ENCODE results near the gene AXIN1. TPM values are rescaled to one million over a fixed set of nuclear protein-coding genes. Genes with fewer than 3 reads are reported as not detected.
"Not testable (repeated sequence)": the region's sequence is repeated elsewhere in the genome, so short reads cannot be mapped to it uniquely, and the experiment has no call there.

Gene AXIN1
- total RNA-seq, 1 donor from 2014 or later, result 31.5 TPM

DNA sequence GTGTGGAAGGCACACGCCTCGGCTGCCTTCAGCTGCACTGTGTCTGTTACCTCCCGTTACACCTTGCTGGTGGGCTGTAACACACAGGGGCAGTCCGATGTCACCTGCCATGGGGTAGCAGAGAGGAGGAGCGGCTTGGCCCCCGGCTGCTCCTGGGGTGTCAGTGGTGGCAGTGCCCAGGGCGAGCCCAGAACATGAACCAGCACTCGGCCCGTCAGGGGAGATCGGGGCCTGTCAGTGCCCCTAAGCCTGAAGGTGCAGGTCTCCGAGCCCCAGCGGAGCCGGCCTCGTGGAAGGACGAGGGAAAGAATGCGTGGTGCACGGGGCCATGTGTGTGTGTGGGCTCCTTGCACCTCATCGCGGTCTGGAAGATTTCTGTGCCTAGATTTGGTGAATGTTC lies 92.2 kb downstream of the AXIN1 start:
- TF ChIP-seq CTCF (IDR thresholded peaks at IDR 0.05), result no peak
- DNase-seq (ENCODE audit: extremely low spot score, unreplicated experiment), result no peak
- H3K4me3 Mint-ChIP-seq (ENCODE audit: unreplicated experiment), result no peak overlapping the region
- H3K4me1 Mint-ChIP-seq (ENCODE audit: unreplicated experiment), result no peaks in the 10 kb centered on the region
- H3K36me3 Mint-ChIP-seq (ENCODE audit: unreplicated experiment), result peaks cover 28% of the 10 kb centered on the region
- no peaks in the 10 kb centered on the region for H3K27me3 Mint-ChIP-seq (ENCODE audit: unreplicated experiment)
- no peaks in the 10 kb centered on the region for H3K9me3 Mint-ChIP-seq (ENCODE audit: unreplicated experiment)
- H3K27ac Mint-ChIP-seq (ENCODE audit: unreplicated experiment), result no peak overlapping the region

DNA sequence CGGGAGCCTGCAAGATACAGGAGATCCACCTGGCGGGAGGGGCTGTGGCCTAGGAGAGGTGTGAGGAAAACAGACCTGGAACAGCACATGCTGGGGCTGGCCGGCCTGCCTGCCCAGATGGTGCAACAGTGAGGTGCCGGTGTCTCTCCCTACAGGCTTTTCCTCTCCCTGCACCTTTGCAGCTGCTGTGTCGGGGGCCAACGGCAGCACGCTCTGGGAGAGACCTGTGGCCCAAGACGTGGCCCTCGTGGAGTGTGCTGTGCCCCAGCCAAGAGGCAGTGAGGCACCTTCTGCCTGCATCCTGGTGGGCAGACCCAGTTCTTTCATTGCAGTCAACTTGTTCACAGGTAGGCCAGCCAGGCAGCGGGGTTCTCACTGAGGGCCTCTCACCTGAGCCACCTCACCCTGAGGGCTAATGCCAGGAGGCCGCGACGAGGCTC lies 92.7 kb downstream of the AXIN1 start:
- no peaks in the 10 kb centered on the region for H3K4me1 Mint-ChIP-seq (ENCODE audit: unreplicated experiment)
- no peaks in the 10 kb centered on the region for H3K9me3 Mint-ChIP-seq (ENCODE audit: unreplicated experiment)
- peaks cover 30% of the 10 kb centered on the region for H3K36me3 Mint-ChIP-seq (ENCODE audit: unreplicated experiment)
- no peaks in the 10 kb centered on the region for H3K27me3 Mint-ChIP-seq (ENCODE audit: unreplicated experiment)
- no peak overlapping the region for H3K4me3 Mint-ChIP-seq (ENCODE audit: unreplicated experiment)
- no peak for DNase-seq (ENCODE audit: extremely low spot score, unreplicated experiment)
- H3K27ac Mint-ChIP-seq (ENCODE audit: unreplicated experiment), result no peak overlapping the region
- TF ChIP-seq CTCF (IDR thresholded peaks at IDR 0.05), result no peak

DNA sequence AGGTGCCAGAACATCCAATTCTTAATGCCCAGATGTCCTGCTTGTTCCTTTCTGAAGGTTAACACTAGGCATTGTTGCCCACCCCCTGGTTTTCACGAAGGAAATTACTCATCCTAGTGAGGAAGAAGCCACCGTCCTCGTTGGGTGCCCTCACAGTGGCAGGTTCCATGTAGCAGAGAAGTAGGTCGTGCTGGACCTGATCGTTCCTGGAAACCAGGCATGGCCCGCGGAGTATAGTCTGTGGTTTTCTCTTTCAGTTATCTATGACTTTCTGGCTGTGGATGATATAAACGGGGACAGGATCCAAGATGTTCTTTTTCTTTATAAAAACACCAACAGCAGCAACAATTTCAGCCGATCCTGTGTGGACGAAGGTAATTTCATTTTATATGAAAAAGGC lies 93.3 kb downstream of the AXIN1 start:
- Mint-ChIP-seq H3K4me1 (ENCODE audit: unreplicated experiment) (no peaks in the 10 kb centered on the region), H3K4me3 (ENCODE audit: unreplicated experiment) (no peak overlapping the region), H3K36me3 (ENCODE audit: unreplicated experiment) (peaks cover 33% of the 10 kb centered on the region), H3K27me3 (ENCODE audit: unreplicated experiment) (no peaks in the 10 kb centered on the region), H3K27ac (ENCODE audit: unreplicated experiment) (no peak overlapping the region), H3K9me3 (ENCODE audit: unreplicated experiment) (no peaks in the 10 kb centered on the region)
- DNase-seq (ENCODE audit: extremely low spot score, unreplicated experiment), result no peak
- no peak for TF ChIP-seq CTCF (IDR thresholded peaks at IDR 0.05)

DNA sequence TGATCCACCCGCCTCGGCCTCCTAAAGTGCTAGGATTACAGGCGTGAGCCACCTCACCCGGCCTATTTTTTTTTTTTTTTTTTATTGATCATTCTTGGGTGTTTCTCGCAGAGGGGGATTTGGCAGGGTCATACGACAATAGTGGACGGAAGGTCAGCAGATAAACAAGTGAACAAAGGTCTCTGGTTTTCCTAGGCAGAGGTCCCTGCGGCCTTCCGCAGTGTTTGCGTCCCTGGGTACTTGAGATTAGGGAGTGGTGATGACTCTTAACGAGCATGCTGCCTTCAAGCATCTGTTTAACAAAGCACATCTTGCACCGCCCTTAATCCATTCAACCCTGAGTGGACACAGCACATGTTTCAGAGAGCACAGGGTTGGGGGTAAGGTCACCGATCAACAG lies 94.4 kb downstream of the AXIN1 start:
- H3K27ac Mint-ChIP-seq (ENCODE audit: unreplicated experiment); DNase-seq (ENCODE audit: extremely low spot score, unreplicated experiment); H3K27me3 Mint-ChIP-seq (ENCODE audit: unreplicated experiment); H3K4me1 Mint-ChIP-seq (ENCODE audit: unreplicated experiment); H3K9me3 Mint-ChIP-seq (ENCODE audit: unreplicated experiment); H3K4me3 Mint-ChIP-seq (ENCODE audit: unreplicated experiment): not testable (repeated sequence)
- peaks cover 35% of the 10 kb centered on the region for H3K36me3 Mint-ChIP-seq (ENCODE audit: unreplicated experiment)

DNA sequence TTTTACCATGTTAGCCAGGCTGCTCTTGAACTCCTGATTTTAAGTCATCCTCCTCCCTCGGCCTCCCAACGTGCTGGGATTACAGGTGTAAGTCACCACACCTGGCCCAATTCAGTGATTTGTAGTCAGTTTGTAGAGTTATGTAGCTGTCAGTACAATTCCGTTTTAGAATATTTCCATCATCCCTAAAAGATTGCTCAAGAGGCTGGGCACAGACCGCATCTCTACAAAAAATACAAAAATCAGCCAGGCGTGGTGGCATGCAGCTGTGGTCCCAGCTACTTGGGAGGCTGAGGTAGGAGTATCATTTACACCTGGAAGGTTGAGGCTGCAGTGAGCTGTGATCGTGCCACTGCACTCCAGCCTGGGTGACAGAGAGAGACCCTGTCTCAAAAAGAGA lies 97.3 kb downstream of the AXIN1 start:
- TF ChIP-seq CTCF (IDR thresholded peaks at IDR 0.05), result no peak
- Mint-ChIP-seq H3K4me1 (ENCODE audit: unreplicated experiment) (no peaks in the 10 kb centered on the region), H3K27ac (ENCODE audit: unreplicated experiment) (no peak overlapping the region), H3K36me3 (ENCODE audit: unreplicated experiment) (peaks cover 35% of the 10 kb centered on the region), H3K27me3 (ENCODE audit: unreplicated experiment) (no peaks in the 10 kb centered on the region), H3K4me3 (ENCODE audit: unreplicated experiment) (no peak overlapping the region), H3K9me3 (ENCODE audit: unreplicated experiment) (no peaks in the 10 kb centered on the region)
- no peak for DNase-seq (ENCODE audit: extremely low spot score, unreplicated experiment)

- Mint-ChIP-seq H3K9me3 (ENCODE audit: unreplicated experiment) (no peaks in the 10 kb centered on the region), H3K27ac (ENCODE audit: unreplicated experiment) (no peak overlapping the region), H3K27me3 (ENCODE audit: unreplicated experiment) (no peaks in the 10 kb centered on the region), H3K36me3 (ENCODE audit: unreplicated experiment) (peaks cover 34% of the 10 kb centered on the region), H3K4me3 (ENCODE audit: unreplicated experiment) (no peak overlapping the region), H3K4me1 (ENCODE audit: unreplicated experiment) (no peaks in the 10 kb centered on the region)
- DNase-seq (ENCODE audit: extremely low spot score, unreplicated experiment), result no peak
- no peak for TF ChIP-seq CTCF (IDR thresholded peaks at IDR 0.05)
These were observed 98.1 kb downstream of the AXIN1 start for GRCh38 chr16:254461-254860.
